SK-N-SH (cell line): ENCODE measurements around the gene SLC46A3. TPM values are rescaled to one million over a fixed set of nuclear protein-coding genes. Genes with fewer than 3 reads are reported as not detected.
A peak's percentile ranks its signal among the peaks of the same experiment; 100 is the strongest.

Experiments used
- CTCF ChIA-PET: fragments of 300-600, 350-600 bp; formaldehyde crosslinking; extraction: SDS; loops from one replicate; lab custom pipeline; 2021; lab: Yijun Ruan, JAX
- POLR2A ChIA-PET: fragments of 350-600 bp; sonication (Branson Sonifier 250); formaldehyde crosslinking; extraction: SDS; loops from one replicate; lab custom pipeline; 2020; ENCODE audit warnings: antibody characterized with exemption, inconsistent platforms; lab: Yijun Ruan, JAX
- DNase-seq: peaks from one replicate; pipeline ENCODE4 v3.0.0; 2012
- H2AFZ ChIP-seq: fragments of 200-600 bp; sonication (generic); 2 replicates; pipeline ENCODE4 v1.8.1; 2016; ENCODE audit warnings: antibody characterized with exemption, mild to moderate bottlenecking, low read depth
- H3F3A ChIP-seq: fragments of 200-600 bp; sonication (generic); replicated peaks from 2 replicates; pipeline ENCODE3; 2016; ENCODE audit warnings: antibody characterized with exemption, mild to moderate bottlenecking; ENCODE audit not compliant: insufficient read depth
- H3K27ac ChIP-seq, 2 experiments: fragments of 200-500 bp in 1 of 2; fragments of 200-600 bp in 1 of 2; sonication (Bioruptor generic) in 1 of 2; sonication (generic), shearing (Covaris generic) in 1 of 2; 2 replicates each; pipeline versions ENCODE4 v1.5.1 to v1.6.1; 2014 to 2016; ENCODE audit warnings: low read depth in 2 of 2, inconsistent platforms in 1 of 2, low read length in 1 of 2, mild to moderate bottlenecking in 1 of 2, mixed read lengths in 1 of 2
- H3K27me3 ChIP-seq: fragments of 200-600 bp; sonication (generic), shearing (Covaris generic); 2 replicates; pipeline ENCODE4 v1.6.1; 2016; ENCODE audit warnings: mixed run types; ENCODE audit not compliant: insufficient read depth
- H3K36me3 ChIP-seq, 2 experiments: fragments of 200-500 bp in 1 of 2; fragments of 200-600 bp in 1 of 2; sonication (Bioruptor generic) in 1 of 2; sonication (generic) in 1 of 2; replicated peaks in 1 of 2; 2 replicates each; pipeline versions ENCODE3 to v1.5.1; 2014 to 2016; ENCODE audit warnings: low read length in 1 of 2, mild to moderate bottlenecking in 1 of 2; ENCODE audit not compliant: insufficient read depth in 2 of 2, control insufficient read depth in 1 of 2
- H3K4me1 ChIP-seq, 2 experiments: fragments of 200-500 bp in 1 of 2; fragments of 200-600 bp in 1 of 2; sonication (Bioruptor generic) in 1 of 2; sonication (generic), shearing (Covaris generic) in 1 of 2; 2 replicates each; pipeline versions ENCODE4 v1.5.1 to v1.6.1; 2014 to 2016; ENCODE audit warnings: low read depth in 1 of 2, low read length in 1 of 2, mixed run types in 1 of 2; ENCODE audit not compliant: insufficient read depth in 2 of 2, control insufficient read depth in 1 of 2
- H3K4me2 ChIP-seq: fragments of 200-600 bp; sonication (generic), shearing (Covaris generic); 2 replicates; pipeline ENCODE4 v1.6.1; 2017; ENCODE audit warnings: mixed run types
- H3K4me3 ChIP-seq, 2 experiments: fragments of 200-500 bp in 1 of 2; fragments of 200-600 bp in 1 of 2; sonication (Bioruptor generic) in 1 of 2; sonication (generic), shearing (Covaris generic) in 1 of 2; 2 replicates each; pipeline versions ENCODE4 v1.5.1 to v1.8.1; 2014 to 2016; ENCODE audit warnings: low read depth in 2 of 2, inconsistent platforms in 1 of 2, low read length in 1 of 2, mild to moderate bottlenecking in 1 of 2, mixed read lengths in 1 of 2, moderate library complexity in 1 of 2
- H3K79me2 ChIP-seq: fragments of 200-600 bp; sonication (generic); 2 replicates; pipeline ENCODE4 v1.8.1; 2017; ENCODE audit warnings: mild to moderate bottlenecking; ENCODE audit not compliant: insufficient read depth
- H3K9ac ChIP-seq: fragments of 200-600 bp; sonication (generic); 2 replicates; pipeline ENCODE4 v1.6.1; 2017; ENCODE audit warnings: mixed run types
- H3K9me2 ChIP-seq: fragments of 200-600 bp; sonication (generic); 2 replicates; pipeline ENCODE4 v1.6.1; 2017; ENCODE audit warnings: mixed run types
- H3K9me3 ChIP-seq: fragments of 200-600 bp; sonication (generic); 2 replicates; pipeline ENCODE4 v1.6.1; 2017; ENCODE audit warnings: mixed run types, mild to moderate bottlenecking, moderate library complexity
- H4K20me1 ChIP-seq: fragments of 200-600 bp; sonication (generic); 2 replicates; pipeline ENCODE4 v1.6.1; 2017; ENCODE audit warnings: mild to moderate bottlenecking, mixed run types; ENCODE audit not compliant: insufficient read depth
- EZH2phosphoT487 ChIP-seq: fragments of 200-600 bp; sonication (generic); IDR thresholded peaks from 2 replicates; pipeline ENCODE4 v1.6.1; 2017; ENCODE audit warnings: low read depth, mixed run types, mild to moderate bottlenecking, antibody characterized with exemption, moderate library complexity, borderline replicate concordance
- FOSL2 ChIP-seq: IDR thresholded peaks from 2 replicates; pipeline ENCODE4 v1.4.0; 2012; ENCODE audit warnings: low read depth, mild to moderate bottlenecking, moderate library complexity, borderline replicate concordance
- FOXM1 ChIP-seq: IDR thresholded peaks from 2 replicates; pipeline ENCODE4 v1.4.0; 2012; ENCODE audit warnings: low read depth, mild to moderate bottlenecking
- JUND ChIP-seq: IDR thresholded peaks from 2 replicates; pipeline ENCODE4 v1.4.0; 2012
- NRF1 ChIP-seq: IDR thresholded peaks from 2 replicates; pipeline ENCODE4 v1.6.1; 2012; ENCODE audit warnings: low read depth, mild to moderate bottlenecking, low read length
- POLR2AphosphoS5 ChIP-seq: IDR thresholded peaks from 2 replicates; pipeline ENCODE4 v1.6.1; 2012; ENCODE audit warnings: low read depth, low read length
- RAD21 ChIP-seq: IDR thresholded peaks from 2 replicates; pipeline ENCODE4 v1.6.1; 2012; ENCODE audit warnings: mild to moderate bottlenecking, low read length
- WGBS: methylation state at CpG from one replicate; pipeline ENCODE4 v1.1.6; 2017; ENCODE audit warnings: low lambda C conversion rate; 5-methylcytosine and 5-hydroxymethylcytosine counted together
- polyA plus RNA-seq, 3 experiments: library from polyadenylated mRNA; depleted of rRNA; stranded (reverse); fragments of >200 nt; gene quantifications; 2 replicates each; pipeline ENCODE4 v1.2.3, GENCODE V29; 2012
- TF ChIP-seq, protein P1 (sequence below): fragments of 200-600 bp; sonication (generic); IDR thresholded peaks from 2 replicates; pipeline ENCODE4 v1.6.1; 2017; ENCODE audit warnings: antibody characterized with exemption, mild to moderate bottlenecking, moderate library complexity
- TF ChIP-seq, protein P2 (sequence below): IDR thresholded peaks from 2 replicates; pipeline ENCODE4 v1.4.0; 2012; ENCODE audit warnings: low read depth
- TF ChIP-seq, protein P3 (sequence below): fragments of 150-350 bp; IDR thresholded peaks from 2 replicates; pipeline ENCODE4 v1.6.1; 2017; ENCODE audit warnings: antibody characterized with exemption, low read length, low read depth, borderline replicate concordance
- TF ChIP-seq, protein P4 (sequence below): IDR thresholded peaks from 2 replicates; pipeline ENCODE4; 2012
- TF ChIP-seq, protein P5 (sequence below): fragments of 150-350 bp; IDR thresholded peaks from 2 replicates; pipeline ENCODE4 v1.6.1; 2016; ENCODE audit warnings: mild to moderate bottlenecking, low read depth, low read length
- TF ChIP-seq, protein P6 (sequence below): IDR thresholded peaks from 2 replicates; pipeline ENCODE4 v1.6.1; 2012; ENCODE audit warnings: mild to moderate bottlenecking, low read depth, low read length, moderate library complexity

The SLC46A3 gene
- polyA plus RNA-seq, 1 of the 3 experiments (the other 2 are of a cell fraction) = 2.0 TPM

DNA sequence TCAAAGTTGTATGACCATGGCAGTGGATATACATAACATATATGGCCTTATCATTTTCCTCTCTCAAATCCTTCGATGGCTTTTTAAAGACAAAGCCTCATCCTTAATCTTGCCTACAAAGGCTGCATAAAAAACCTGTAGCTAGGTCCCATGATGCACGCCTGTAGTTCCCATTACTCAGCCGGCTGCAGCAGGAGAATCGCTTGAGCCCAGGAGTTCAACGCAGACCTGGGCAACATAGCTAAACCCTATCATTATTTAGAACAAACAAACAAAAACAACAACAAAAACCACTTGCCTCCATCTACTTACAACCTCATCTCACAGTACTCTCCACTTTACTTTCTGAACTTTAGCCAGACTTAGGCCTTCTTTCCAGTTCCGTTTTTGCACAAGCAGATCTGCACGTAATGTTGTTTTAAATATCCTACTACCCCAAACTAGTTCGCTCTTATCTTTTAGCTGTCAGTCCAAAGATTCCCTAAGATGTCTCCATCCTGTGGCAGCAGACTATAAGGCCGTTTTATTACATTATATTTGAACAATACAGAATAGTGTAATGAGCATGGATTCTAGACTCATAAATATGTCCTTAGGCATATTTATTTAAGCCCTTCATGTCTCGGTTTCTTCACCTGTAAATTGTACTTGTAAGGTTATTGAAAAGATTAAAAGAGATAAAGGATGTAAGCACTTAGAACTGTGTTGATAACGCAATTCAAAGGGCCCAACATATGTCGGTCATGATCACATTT is 60.8 kb downstream of the SLC46A3 start:
- Histone ChIP-seq H3K9me2 (no peaks in the 10 kb centered on the region), H3K4me1 (peaks cover 21 to 28% of the 10 kb centered on the region in 2 experiments; a peak in 3 of 4 replicates), H3K4me2 (peak overlapping the region; percentile 88), H3K4me3 (peak overlapping the region; percentile 87 to 98), H3K9ac (peak overlapping the region; percentile 95), H2AFZ (no peak overlapping the region), H4K20me1 (peaks cover 31% of the 10 kb centered on the region), H3K36me3 (peaks cover 22 to 30% of the 10 kb centered on the region in 2 experiments), H3K27me3 (no peaks in the 10 kb centered on the region), H3K9me3 (no peaks in the 10 kb centered on the region), H3K79me2 (peaks cover 90% of the 10 kb centered on the region), H3K27ac (peak overlapping the region; percentile 89 to 95), H3F3A (no peaks in the 10 kb centered on the region)
- ChIA-PET POLR2A (interaction anchor here (0.6 to 1.3 kb wide), 3 partner anchors 17 to 1966 kb away, joined by 3 to 5 read pairs (median 3); no protein-coding TSS in a partner anchor), CTCF (interaction anchor here (0.7 to 2.8 kb wide), 4 partner anchors 19 to 1125 kb away, joined by 3 to 6 read pairs (median 4); no protein-coding TSS in a partner anchor)
- 19% methylated on average over 12 of the region's 12 CpGs for WGBS
- TF ChIP-seq, protein P1, sequence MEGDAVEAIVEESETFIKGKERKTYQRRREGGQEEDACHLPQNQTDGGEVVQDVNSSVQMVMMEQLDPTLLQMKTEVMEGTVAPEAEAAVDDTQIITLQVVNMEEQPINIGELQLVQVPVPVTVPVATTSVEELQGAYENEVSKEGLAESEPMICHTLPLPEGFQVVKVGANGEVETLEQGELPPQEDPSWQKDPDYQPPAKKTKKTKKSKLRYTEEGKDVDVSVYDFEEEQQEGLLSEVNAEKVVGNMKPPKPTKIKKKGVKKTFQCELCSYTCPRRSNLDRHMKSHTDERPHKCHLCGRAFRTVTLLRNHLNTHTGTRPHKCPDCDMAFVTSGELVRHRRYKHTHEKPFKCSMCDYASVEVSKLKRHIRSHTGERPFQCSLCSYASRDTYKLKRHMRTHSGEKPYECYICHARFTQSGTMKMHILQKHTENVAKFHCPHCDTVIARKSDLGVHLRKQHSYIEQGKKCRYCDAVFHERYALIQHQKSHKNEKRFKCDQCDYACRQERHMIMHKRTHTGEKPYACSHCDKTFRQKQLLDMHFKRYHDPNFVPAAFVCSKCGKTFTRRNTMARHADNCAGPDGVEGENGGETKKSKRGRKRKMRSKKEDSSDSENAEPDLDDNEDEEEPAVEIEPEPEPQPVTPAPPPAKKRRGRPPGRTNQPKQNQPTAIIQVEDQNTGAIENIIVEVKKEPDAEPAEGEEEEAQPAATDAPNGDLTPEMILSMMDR = peak; percentile 50
- TF ChIP-seq JUND = no peak
- TF ChIP-seq FOXM1 = no peak
- peak; percentile 7 for DNase-seq

DNA sequence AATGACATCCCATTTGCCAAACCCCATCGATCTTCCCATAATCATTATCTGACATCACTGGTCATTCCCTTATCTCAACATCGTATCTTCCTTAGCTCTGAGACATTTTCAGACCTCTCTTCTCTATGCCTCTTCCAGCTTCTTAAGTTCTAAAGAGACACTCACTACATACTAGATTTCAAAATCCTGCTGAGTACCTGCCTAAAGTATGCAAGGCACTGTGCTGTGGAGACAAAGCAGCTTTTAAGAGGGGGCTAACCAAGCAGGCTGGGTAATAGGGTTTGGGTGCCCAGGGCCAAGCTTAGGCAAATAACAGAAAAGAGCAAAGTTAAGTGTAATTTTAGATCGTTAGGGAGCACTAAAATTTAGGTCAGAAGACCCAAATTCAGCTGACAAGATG is 63.2 kb downstream of the SLC46A3 start:
- Histone ChIP-seq H3K27me3 (no peaks in the 10 kb centered on the region), H3K4me1 (peaks cover 13 to 25% of the 10 kb centered on the region in 2 experiments; a peak in 3 of 4 replicates), H4K20me1 (peaks cover 8% of the 10 kb centered on the region), H3K4me2 (peak overlapping the region; percentile 25; the same call in 1 of the 2 replicates), H3K9me3 (no peaks in the 10 kb centered on the region), H3K27ac (peak overlapping the region in 1 of 2 experiments; percentile 62; a peak in 2 of 4 replicates), H3F3A (no peaks in the 10 kb centered on the region), H3K4me3 (no peak overlapping the region), H3K36me3 (peaks cover 3 to 15% of the 10 kb centered on the region in 2 experiments), H2AFZ (no peak overlapping the region), H3K9ac (peak overlapping the region; percentile 10; the same call in 1 of the 2 replicates), H3K9me2 (no peaks in the 10 kb centered on the region), H3K79me2 (peaks cover 66% of the 10 kb centered on the region)
- ChIA-PET CTCF (interaction anchor here (0.7 to 2.8 kb wide), 4 partner anchors 16 to 1515 kb away, joined by 3 to 6 read pairs (median 3); no protein-coding TSS in a partner anchor), POLR2A (no interaction called here)
- 44% methylated on average over 3 of the region's 3 CpGs for WGBS
- no peak for DNase-seq
- TF ChIP-seq, protein P2, sequence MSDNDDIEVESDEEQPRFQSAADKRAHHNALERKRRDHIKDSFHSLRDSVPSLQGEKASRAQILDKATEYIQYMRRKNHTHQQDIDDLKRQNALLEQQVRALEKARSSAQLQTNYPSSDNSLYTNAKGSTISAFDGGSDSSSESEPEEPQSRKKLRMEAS = no peak
- TF ChIP-seq POLR2AphosphoS5 = no peak
- TF ChIP-seq FOXM1 = no peak
- 0 out of 2 replicates have a peak, but pooled peaks have one; percentile 20 for TF ChIP-seq FOSL2
- no peak for TF ChIP-seq NRF1
- TF ChIP-seq, protein P3, sequence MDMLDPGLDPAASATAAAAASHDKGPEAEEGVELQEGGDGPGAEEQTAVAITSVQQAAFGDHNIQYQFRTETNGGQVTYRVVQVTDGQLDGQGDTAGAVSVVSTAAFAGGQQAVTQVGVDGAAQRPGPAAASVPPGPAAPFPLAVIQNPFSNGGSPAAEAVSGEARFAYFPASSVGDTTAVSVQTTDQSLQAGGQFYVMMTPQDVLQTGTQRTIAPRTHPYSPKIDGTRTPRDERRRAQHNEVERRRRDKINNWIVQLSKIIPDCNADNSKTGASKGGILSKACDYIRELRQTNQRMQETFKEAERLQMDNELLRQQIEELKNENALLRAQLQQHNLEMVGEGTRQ = no peak
- TF ChIP-seq, protein P4, sequence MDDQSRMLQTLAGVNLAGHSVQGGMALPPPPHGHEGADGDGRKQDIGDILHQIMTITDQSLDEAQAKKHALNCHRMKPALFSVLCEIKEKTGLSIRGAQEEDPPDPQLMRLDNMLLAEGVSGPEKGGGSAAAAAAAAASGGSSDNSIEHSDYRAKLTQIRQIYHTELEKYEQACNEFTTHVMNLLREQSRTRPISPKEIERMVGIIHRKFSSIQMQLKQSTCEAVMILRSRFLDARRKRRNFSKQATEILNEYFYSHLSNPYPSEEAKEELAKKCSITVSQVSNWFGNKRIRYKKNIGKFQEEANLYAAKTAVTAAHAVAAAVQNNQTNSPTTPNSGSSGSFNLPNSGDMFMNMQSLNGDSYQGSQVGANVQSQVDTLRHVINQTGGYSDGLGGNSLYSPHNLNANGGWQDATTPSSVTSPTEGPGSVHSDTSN = peak; percentile 30; the same call in 1 of the 2 replicates
- TF ChIP-seq EZH2phosphoT487 = no peak
- TF ChIP-seq RAD21 = no peak
- TF ChIP-seq, protein P5, sequence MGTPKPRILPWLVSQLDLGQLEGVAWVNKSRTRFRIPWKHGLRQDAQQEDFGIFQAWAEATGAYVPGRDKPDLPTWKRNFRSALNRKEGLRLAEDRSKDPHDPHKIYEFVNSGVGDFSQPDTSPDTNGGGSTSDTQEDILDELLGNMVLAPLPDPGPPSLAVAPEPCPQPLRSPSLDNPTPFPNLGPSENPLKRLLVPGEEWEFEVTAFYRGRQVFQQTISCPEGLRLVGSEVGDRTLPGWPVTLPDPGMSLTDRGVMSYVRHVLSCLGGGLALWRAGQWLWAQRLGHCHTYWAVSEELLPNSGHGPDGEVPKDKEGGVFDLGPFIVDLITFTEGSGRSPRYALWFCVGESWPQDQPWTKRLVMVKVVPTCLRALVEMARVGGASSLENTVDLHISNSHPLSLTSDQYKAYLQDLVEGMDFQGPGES = no peak
- TF ChIP-seq, protein P6, sequence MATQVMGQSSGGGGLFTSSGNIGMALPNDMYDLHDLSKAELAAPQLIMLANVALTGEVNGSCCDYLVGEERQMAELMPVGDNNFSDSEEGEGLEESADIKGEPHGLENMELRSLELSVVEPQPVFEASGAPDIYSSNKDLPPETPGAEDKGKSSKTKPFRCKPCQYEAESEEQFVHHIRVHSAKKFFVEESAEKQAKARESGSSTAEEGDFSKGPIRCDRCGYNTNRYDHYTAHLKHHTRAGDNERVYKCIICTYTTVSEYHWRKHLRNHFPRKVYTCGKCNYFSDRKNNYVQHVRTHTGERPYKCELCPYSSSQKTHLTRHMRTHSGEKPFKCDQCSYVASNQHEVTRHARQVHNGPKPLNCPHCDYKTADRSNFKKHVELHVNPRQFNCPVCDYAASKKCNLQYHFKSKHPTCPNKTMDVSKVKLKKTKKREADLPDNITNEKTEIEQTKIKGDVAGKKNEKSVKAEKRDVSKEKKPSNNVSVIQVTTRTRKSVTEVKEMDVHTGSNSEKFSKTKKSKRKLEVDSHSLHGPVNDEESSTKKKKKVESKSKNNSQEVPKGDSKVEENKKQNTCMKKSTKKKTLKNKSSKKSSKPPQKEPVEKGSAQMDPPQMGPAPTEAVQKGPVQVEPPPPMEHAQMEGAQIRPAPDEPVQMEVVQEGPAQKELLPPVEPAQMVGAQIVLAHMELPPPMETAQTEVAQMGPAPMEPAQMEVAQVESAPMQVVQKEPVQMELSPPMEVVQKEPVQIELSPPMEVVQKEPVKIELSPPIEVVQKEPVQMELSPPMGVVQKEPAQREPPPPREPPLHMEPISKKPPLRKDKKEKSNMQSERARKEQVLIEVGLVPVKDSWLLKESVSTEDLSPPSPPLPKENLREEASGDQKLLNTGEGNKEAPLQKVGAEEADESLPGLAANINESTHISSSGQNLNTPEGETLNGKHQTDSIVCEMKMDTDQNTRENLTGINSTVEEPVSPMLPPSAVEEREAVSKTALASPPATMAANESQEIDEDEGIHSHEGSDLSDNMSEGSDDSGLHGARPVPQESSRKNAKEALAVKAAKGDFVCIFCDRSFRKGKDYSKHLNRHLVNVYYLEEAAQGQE = no peak
